ENCODE results near the gene METTL24. TPM values are rescaled to one million over a fixed set of nuclear protein-coding genes. Genes with fewer than 3 reads are reported as not detected.

METTL24 gene
- total and polyA plus RNA-seq, 2 donors (not counting 1 experiment from before 2014, with no cell fraction given), result 0.18 to 2.6 TPM

GRCh38 chr6:110328259-110328658 is 29.9 kb downstream of the METTL24 start:
- Histone ChIP-seq H3K27ac (ENCODE audit: insufficient read depth, low read length) (no peak overlapping the region), H3K9me3 (ENCODE audit: control insufficient read depth, insufficient read depth, low read depth, low read length) (no peaks in the 10 kb centered on the region), H3K36me3 (ENCODE audit: control insufficient read depth, insufficient read depth, low read length) (no peaks in the 10 kb centered on the region), H3K9ac (ENCODE audit: insufficient read depth, low read length) (no peak overlapping the region), H2AFZ (ENCODE audit: low read length) (no peak overlapping the region), H3K4me2 (ENCODE audit: extremely low read depth, insufficient read depth, low read length) (peak overlapping the region; percentile 36), H3K79me2 (ENCODE audit: control insufficient read depth, insufficient read depth, low read length) (no peaks in the 10 kb centered on the region), H3K4me3 (replicated peaks in 1 of 4; ENCODE audit: control extremely low read depth in 1 of 4, insufficient read depth in 1 of 4, low read depth in 3 of 4, low read length in 4 of 4) (no peak overlapping the region), H3K4me1 (ENCODE audit: control insufficient read depth, extremely low read depth, insufficient read depth, low read length) (peaks cover 12% of the 10 kb centered on the region), H3K27me3 (ENCODE audit: control insufficient read depth, insufficient read depth, low read length) (no peaks in the 10 kb centered on the region), H4K20me1 (ENCODE audit: control insufficient read depth, extremely low read depth, insufficient read depth, low read length) (no peaks in the 10 kb centered on the region)
- TF ChIP-seq EZH2 (IDR thresholded peaks at IDR 0.05; ENCODE audit: low read length, missing control alignments), result no peak
- TF ChIP-seq, protein P1, sequence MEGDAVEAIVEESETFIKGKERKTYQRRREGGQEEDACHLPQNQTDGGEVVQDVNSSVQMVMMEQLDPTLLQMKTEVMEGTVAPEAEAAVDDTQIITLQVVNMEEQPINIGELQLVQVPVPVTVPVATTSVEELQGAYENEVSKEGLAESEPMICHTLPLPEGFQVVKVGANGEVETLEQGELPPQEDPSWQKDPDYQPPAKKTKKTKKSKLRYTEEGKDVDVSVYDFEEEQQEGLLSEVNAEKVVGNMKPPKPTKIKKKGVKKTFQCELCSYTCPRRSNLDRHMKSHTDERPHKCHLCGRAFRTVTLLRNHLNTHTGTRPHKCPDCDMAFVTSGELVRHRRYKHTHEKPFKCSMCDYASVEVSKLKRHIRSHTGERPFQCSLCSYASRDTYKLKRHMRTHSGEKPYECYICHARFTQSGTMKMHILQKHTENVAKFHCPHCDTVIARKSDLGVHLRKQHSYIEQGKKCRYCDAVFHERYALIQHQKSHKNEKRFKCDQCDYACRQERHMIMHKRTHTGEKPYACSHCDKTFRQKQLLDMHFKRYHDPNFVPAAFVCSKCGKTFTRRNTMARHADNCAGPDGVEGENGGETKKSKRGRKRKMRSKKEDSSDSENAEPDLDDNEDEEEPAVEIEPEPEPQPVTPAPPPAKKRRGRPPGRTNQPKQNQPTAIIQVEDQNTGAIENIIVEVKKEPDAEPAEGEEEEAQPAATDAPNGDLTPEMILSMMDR (conservative IDR thresholded peaks at IDR 0.05 in 1 of 2, IDR thresholded peaks at IDR 0.05 in 1 of 2; ENCODE audit: low read depth in 1 of 2, low read length in 2 of 2), result no peak
- peak; percentile 15 to 84 for DNase-seq (ENCODE audit: low read depth in 2 of 2)

DNA sequence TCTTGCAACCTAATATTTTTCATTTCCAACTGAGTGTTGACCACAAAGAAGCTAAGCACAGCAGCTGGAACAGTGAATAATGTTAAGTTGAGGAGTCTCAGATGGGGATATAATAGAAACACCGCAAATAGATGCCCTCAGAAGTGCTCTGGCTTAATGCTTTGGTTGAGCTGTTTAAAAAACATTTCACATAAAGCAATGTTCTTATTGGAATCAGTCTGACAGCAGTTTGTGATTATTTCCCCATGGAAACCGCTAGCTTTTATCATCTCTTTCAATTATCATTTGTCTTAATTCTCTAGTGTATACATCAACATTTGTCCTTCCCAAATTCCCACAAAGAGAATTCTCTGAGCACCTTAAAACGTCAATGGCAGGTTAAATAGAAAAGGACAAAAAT is 30.8 kb downstream of the METTL24 start:
- H3K27me3 ChIP-seq (ENCODE audit: control insufficient read depth, insufficient read depth, low read length), result peaks cover 3% of the 10 kb centered on the region
- H4K20me1 ChIP-seq (ENCODE audit: control insufficient read depth, extremely low read depth, insufficient read depth, low read length), result no peaks in the 10 kb centered on the region
- H2AFZ ChIP-seq (ENCODE audit: low read length), result no peak overlapping the region
- peak; percentile 3 to 33 for DNase-seq (ENCODE audit: low read depth in 2 of 2)
- H3K9me3 ChIP-seq (ENCODE audit: control insufficient read depth, insufficient read depth, low read depth, low read length), result no peaks in the 10 kb centered on the region
- no peaks in the 10 kb centered on the region for H3K36me3 ChIP-seq (ENCODE audit: control insufficient read depth, insufficient read depth, low read length)
- peaks cover 12% of the 10 kb centered on the region for H3K4me1 ChIP-seq (ENCODE audit: control insufficient read depth, extremely low read depth, insufficient read depth, low read length)
- no peak overlapping the region for H3K4me3 ChIP-seq (replicated peaks in 1 of 4; ENCODE audit: control extremely low read depth in 1 of 4, insufficient read depth in 1 of 4, low read depth in 3 of 4, low read length in 4 of 4)
- H3K4me2 ChIP-seq (ENCODE audit: extremely low read depth, insufficient read depth, low read length), result no peak overlapping the region
- H3K79me2 ChIP-seq (ENCODE audit: control insufficient read depth, insufficient read depth, low read length), result no peaks in the 10 kb centered on the region
- H3K27ac ChIP-seq (ENCODE audit: insufficient read depth, low read length), result no peak overlapping the region
- no peak overlapping the region for H3K9ac ChIP-seq (ENCODE audit: insufficient read depth, low read length)
- TF ChIP-seq, protein P1 (conservative IDR thresholded peaks at IDR 0.05 in 1 of 2, IDR thresholded peaks at IDR 0.05 in 1 of 2; ENCODE audit: low read depth in 1 of 2, low read length in 2 of 2), result no peak
- no peak for TF ChIP-seq EZH2 (IDR thresholded peaks at IDR 0.05; ENCODE audit: low read length, missing control alignments)

DNA sequence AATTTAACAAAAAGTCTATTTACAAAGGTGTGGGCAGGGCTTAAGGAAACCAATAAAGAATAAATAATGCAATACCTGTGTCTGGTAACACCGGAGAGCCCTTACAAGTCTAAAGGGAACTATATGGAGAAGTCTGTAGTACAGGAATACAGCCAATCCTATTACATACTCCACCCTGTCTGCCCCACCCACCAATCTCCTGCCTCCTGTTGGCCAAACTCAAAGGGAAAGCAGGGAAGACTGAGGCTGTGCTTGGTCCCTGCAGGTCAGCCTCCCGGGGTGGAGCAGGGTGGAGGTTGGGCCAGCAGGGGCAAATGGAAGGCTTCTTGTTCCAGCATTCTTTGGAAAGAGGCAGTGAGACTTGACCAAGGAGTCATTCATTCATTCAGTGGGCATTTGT is 31.5 kb downstream of the METTL24 start:
- no peak overlapping the region for H3K27ac ChIP-seq (ENCODE audit: insufficient read depth, low read length)
- DNase-seq (ENCODE audit: low read depth in 2 of 2), result no peak
- H2AFZ ChIP-seq (ENCODE audit: low read length), result no peak overlapping the region

More for the DNA sequence above, 31.5 kb downstream of the METTL24 start:
- Histone ChIP-seq H3K9ac (ENCODE audit: insufficient read depth, low read length) (no peak overlapping the region), H3K4me3 (replicated peaks in 1 of 4; ENCODE audit: control extremely low read depth in 1 of 4, insufficient read depth in 1 of 4, low read depth in 3 of 4, low read length in 4 of 4) (no peak overlapping the region), H4K20me1 (ENCODE audit: control insufficient read depth, extremely low read depth, insufficient read depth, low read length) (no peaks in the 10 kb centered on the region), H3K4me2 (ENCODE audit: extremely low read depth, insufficient read depth, low read length) (no peak overlapping the region), H3K9me3 (ENCODE audit: control insufficient read depth, insufficient read depth, low read depth, low read length) (no peaks in the 10 kb centered on the region), H3K79me2 (ENCODE audit: control insufficient read depth, insufficient read depth, low read length) (no peaks in the 10 kb centered on the region), H3K27me3 (ENCODE audit: control insufficient read depth, insufficient read depth, low read length) (peaks cover 3% of the 10 kb centered on the region), H3K4me1 (ENCODE audit: control insufficient read depth, extremely low read depth, insufficient read depth, low read length) (peaks cover 12% of the 10 kb centered on the region), H3K36me3 (ENCODE audit: control insufficient read depth, insufficient read depth, low read length) (no peaks in the 10 kb centered on the region)
- TF ChIP-seq, protein P1 (conservative IDR thresholded peaks at IDR 0.05 in 1 of 2, IDR thresholded peaks at IDR 0.05 in 1 of 2; ENCODE audit: low read depth in 1 of 2, low read length in 2 of 2), result no peak
- no peak for TF ChIP-seq EZH2 (IDR thresholded peaks at IDR 0.05; ENCODE audit: low read length, missing control alignments)

All from fibroblast of lung (primary cell).